ENCODE measurements around the gene GALNT17.

GALNT17 gene

DNA sequence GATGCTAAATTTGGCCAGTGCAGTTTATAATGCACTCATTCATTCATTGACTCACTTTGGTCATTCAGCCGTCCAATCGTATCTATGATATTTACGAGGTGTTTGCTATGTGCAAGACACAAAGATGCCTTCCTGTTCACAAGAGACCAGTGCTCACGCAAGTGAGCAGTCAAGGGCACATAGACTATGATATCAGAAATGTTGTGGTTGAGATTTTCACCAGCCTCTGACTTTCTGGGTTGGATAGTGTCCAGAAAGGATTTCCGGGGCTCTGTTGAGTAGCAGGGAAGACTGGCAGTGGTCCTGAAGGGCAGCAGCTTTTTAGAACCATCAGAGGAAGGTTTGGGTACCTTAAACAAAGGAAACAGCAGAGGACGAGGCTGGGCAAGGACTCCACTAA is 191.8 kb downstream of the GALNT17 start:
- Histone ChIP-seq H3K4me2 (ENCODE audit: low read depth, low read length) (no peak overlapping the region), H3K9me3 (replicated peaks; ENCODE audit: insufficient read depth, low read length) (no peaks in the 10 kb centered on the region), H3K4me3 (ENCODE audit: low read length) (no peak overlapping the region), H3K9ac (ENCODE audit: low read length) (no peak overlapping the region), H3K4me1 (ENCODE audit: low read length) (no peaks in the 10 kb centered on the region), H3K27me3 (replicated peaks; ENCODE audit: insufficient read depth, low read length) (no peaks in the 10 kb centered on the region), H3F3A (ENCODE audit: insufficient read depth, low read length) (no peaks in the 10 kb centered on the region), H3K79me2 (ENCODE audit: low read length) (no peaks in the 10 kb centered on the region), H3K27ac (ENCODE audit: low read length) (no peak overlapping the region), H3K9me2 (replicated peaks; ENCODE audit: insufficient read depth, low read length) (no peaks in the 10 kb centered on the region), H4K20me1 (ENCODE audit: insufficient read depth, low read length) (no peaks in the 10 kb centered on the region), H2AFZ (ENCODE audit: low read length) (no peak overlapping the region), H3K36me3 (replicated peaks; ENCODE audit: insufficient read depth, low read length) (no peaks in the 10 kb centered on the region)
- no peak for TF ChIP-seq EZH2 (optimal IDR thresholded peaks at IDR 0.05; ENCODE audit: low read depth, low read length)
- TF ChIP-seq EZH2phosphoT487 (IDR thresholded peaks at IDR 0.05; ENCODE audit: low read length), result no peak
- TF ChIP-seq, protein P1, sequence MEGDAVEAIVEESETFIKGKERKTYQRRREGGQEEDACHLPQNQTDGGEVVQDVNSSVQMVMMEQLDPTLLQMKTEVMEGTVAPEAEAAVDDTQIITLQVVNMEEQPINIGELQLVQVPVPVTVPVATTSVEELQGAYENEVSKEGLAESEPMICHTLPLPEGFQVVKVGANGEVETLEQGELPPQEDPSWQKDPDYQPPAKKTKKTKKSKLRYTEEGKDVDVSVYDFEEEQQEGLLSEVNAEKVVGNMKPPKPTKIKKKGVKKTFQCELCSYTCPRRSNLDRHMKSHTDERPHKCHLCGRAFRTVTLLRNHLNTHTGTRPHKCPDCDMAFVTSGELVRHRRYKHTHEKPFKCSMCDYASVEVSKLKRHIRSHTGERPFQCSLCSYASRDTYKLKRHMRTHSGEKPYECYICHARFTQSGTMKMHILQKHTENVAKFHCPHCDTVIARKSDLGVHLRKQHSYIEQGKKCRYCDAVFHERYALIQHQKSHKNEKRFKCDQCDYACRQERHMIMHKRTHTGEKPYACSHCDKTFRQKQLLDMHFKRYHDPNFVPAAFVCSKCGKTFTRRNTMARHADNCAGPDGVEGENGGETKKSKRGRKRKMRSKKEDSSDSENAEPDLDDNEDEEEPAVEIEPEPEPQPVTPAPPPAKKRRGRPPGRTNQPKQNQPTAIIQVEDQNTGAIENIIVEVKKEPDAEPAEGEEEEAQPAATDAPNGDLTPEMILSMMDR (IDR thresholded peaks at IDR 0.05; ENCODE audit: low read length), result no peak
- DNase-seq, result no peak

DNA sequence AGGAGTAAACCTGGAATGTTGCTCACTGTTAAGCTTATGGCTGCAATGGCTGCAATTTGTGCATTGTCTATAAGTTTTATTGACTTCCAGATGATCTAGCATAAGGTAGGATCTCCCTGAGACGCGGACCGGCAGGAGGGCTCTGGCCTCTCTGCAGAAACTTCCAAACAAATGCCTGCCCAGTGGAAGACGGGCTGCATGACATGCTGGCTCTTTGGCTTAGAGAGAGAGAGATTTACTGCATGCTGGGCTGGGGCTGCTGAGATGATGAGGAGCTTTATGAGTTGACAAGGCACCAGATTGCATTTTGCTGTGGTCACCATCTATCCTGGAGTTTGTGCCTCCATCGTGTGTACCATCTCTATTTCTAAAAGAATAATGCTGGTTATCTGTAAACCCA is 193.2 kb downstream of the GALNT17 start:
- Histone ChIP-seq H3K9me3 (replicated peaks; ENCODE audit: insufficient read depth, low read length) (no peaks in the 10 kb centered on the region), H3K9ac (ENCODE audit: low read length) (no peak overlapping the region), H3K27ac (ENCODE audit: low read length) (no peak overlapping the region), H3K9me2 (replicated peaks; ENCODE audit: insufficient read depth, low read length) (no peaks in the 10 kb centered on the region), H3K27me3 (replicated peaks; ENCODE audit: insufficient read depth, low read length) (no peaks in the 10 kb centered on the region), H3K4me3 (ENCODE audit: low read length) (no peak overlapping the region), H3K4me2 (ENCODE audit: low read depth, low read length) (no peak overlapping the region), H3F3A (ENCODE audit: insufficient read depth, low read length) (no peaks in the 10 kb centered on the region), H2AFZ (ENCODE audit: low read length) (no peak overlapping the region), H3K36me3 (replicated peaks; ENCODE audit: insufficient read depth, low read length) (no peaks in the 10 kb centered on the region), H3K79me2 (ENCODE audit: low read length) (no peaks in the 10 kb centered on the region), H3K4me1 (ENCODE audit: low read length) (no peaks in the 10 kb centered on the region), H4K20me1 (ENCODE audit: insufficient read depth, low read length) (no peaks in the 10 kb centered on the region)
- DNase-seq, result no peak
- TF ChIP-seq EZH2phosphoT487 (IDR thresholded peaks at IDR 0.05; ENCODE audit: low read length), result no peak
- no peak for TF ChIP-seq EZH2 (optimal IDR thresholded peaks at IDR 0.05; ENCODE audit: low read depth, low read length)
- TF ChIP-seq, protein P1 (IDR thresholded peaks at IDR 0.05; ENCODE audit: low read length), result no peak

DNA sequence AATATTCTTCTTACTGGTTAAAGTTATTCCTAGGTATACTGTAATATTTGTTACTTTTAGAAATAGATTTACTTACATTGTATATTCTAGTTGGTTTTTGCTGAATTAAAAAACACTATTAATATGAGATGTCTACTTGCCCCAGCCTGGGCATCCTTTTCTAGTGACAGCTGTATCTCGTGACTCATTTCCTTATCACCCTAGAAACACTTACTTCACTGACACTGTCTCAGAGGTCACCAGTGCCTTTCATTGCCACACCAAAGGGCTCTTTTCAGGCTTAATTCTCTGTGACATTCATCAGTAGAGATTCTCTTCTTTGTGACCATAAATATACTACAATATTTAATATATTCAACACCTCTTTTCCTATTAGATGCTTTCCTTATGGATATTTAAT is 194.7 kb downstream of the GALNT17 start:
- H3K4me2 ChIP-seq (ENCODE audit: low read depth, low read length), result no peak overlapping the region
- H4K20me1 ChIP-seq (ENCODE audit: insufficient read depth, low read length), result no peaks in the 10 kb centered on the region
- no peaks in the 10 kb centered on the region for H3K79me2 ChIP-seq (ENCODE audit: low read length)
- H3K4me1 ChIP-seq (ENCODE audit: low read length), result no peaks in the 10 kb centered on the region
- H3K4me3 ChIP-seq (ENCODE audit: low read length), result no peak overlapping the region
- no peaks in the 10 kb centered on the region for H3K9me2 ChIP-seq (replicated peaks; ENCODE audit: insufficient read depth, low read length)
- H3K27me3 ChIP-seq (replicated peaks; ENCODE audit: insufficient read depth, low read length), result no peaks in the 10 kb centered on the region
- TF ChIP-seq, protein P1 (IDR thresholded peaks at IDR 0.05; ENCODE audit: low read length), result no peak
- no peak overlapping the region for H3K27ac ChIP-seq (ENCODE audit: low read length)
- no peak for DNase-seq
- H2AFZ ChIP-seq (ENCODE audit: low read length), result no peak overlapping the region
- no peak overlapping the region for H3K9ac ChIP-seq (ENCODE audit: low read length)
- H3K9me3 ChIP-seq (replicated peaks; ENCODE audit: insufficient read depth, low read length), result no peaks in the 10 kb centered on the region
- no peaks in the 10 kb centered on the region for H3K36me3 ChIP-seq (replicated peaks; ENCODE audit: insufficient read depth, low read length)
- H3F3A ChIP-seq (ENCODE audit: insufficient read depth, low read length), result no peaks in the 10 kb centered on the region
